GM18520 (cell line): Measurements from ENCODE around the gene PKD2.
"Not testable (repeated sequence)": the region's sequence is repeated elsewhere in the genome, so short reads cannot be mapped to it uniquely, and the experiment has no call there.

Experiments
- ATAC-seq: cut with Tn5 transposase; IDR thresholded peaks from one replicate; pipeline ENCODE4 v1.9.1; 2021; ENCODE audit not compliant: unreplicated experiment

Gene PKD2

GRCh38 chr4:87985887-87986200, 21.6 kb upstream of the PKD2 start:
- ATAC-seq: no peak

- ATAC-seq: no peak
Measured at GRCh38 chr4:87986508-87986907, 20.9 kb upstream of the PKD2 start.

GRCh38 chr4:87989765-87990164, 17.7 kb upstream of the PKD2 start:
- no peak for ATAC-seq

- no peak for ATAC-seq
Measured at GRCh38 chr4:87995435-87995834, 12.0 kb upstream of the PKD2 start.

GRCh38 chr4:87999191-87999691, 8.2 kb upstream of the PKD2 start:
- not testable (repeated sequence) for ATAC-seq

GRCh38 chr4:88001871-88002270, 5.6 kb upstream of the PKD2 start:
- no peak for ATAC-seq

GRCh38 chr4:88002786-88003185, 4.6 kb upstream of the PKD2 start:
- ATAC-seq: no peak

- no peak for ATAC-seq
Measured at GRCh38 chr4:88003261-88003660, 4.2 kb upstream of the PKD2 start.

- ATAC-seq: no peak
Measured at GRCh38 chr4:88005076-88005475, 2.4 kb upstream of the PKD2 start.

- ATAC-seq: no peak
Measured at GRCh38 chr4:88005946-88006345, 1.5 kb upstream of the PKD2 start.

GRCh38 chr4:88006956-88007303, 505 bp upstream of the PKD2 start:
- ATAC-seq: no peak

GRCh38 chr4:88008122-88008742, 797 bp downstream of the PKD2 start:
- ATAC-seq: peak; percentile 20

- no peak for ATAC-seq
Measured at GRCh38 chr4:88008743-88009171, 1.3 kb downstream of the PKD2 start.

GRCh38 chr4:88009871-88010270, 2.4 kb downstream of the PKD2 start:
- no peak for ATAC-seq

- no peak for ATAC-seq
Measured at GRCh38 chr4:88010966-88011365, 3.5 kb downstream of the PKD2 start.

GRCh38 chr4:88012647-88013046, 5.2 kb downstream of the PKD2 start:
- peak; percentile 29 for ATAC-seq

GRCh38 chr4:88014386-88014905, 7.0 kb downstream of the PKD2 start:
- no peak for ATAC-seq

GRCh38 chr4:88015659-88016295, 8.3 kb downstream of the PKD2 start:
- no peak for ATAC-seq

GRCh38 chr4:88017516-88018297, 10.3 kb downstream of the PKD2 start:
- ATAC-seq: no peak

- no peak for ATAC-seq
Measured at GRCh38 chr4:88018466-88018865, 11.0 kb downstream of the PKD2 start.

GRCh38 chr4:88021824-88022223, 14.4 kb downstream of the PKD2 start:
- no peak for ATAC-seq

- ATAC-seq: no peak
Measured at GRCh38 chr4:88022289-88022688, 14.9 kb downstream of the PKD2 start.
